Neural progenitor cell (in vitro differentiated cells): ENCODE results near the gene TSPOAP1. TPM values are rescaled to one million over a fixed set of nuclear protein-coding genes. Genes with fewer than 3 reads are reported as not detected.

ENCODE experiments used
- DNase-seq: peaks from one replicate; pipeline ENCODE4 v3.0.0-alpha.2; 2016; ENCODE audit warnings: low spot score
- H2AFZ ChIP-seq: fragments of 200-600 bp; sonication (generic); replicated peaks from 2 replicates; pipeline ENCODE4 v1.6.1; 2016; ENCODE audit warnings: antibody characterized with exemption
- H3F3A ChIP-seq: fragments of 200-600 bp; sonication (generic); 2 replicates; pipeline ENCODE4 v1.6.1; 2016; ENCODE audit warnings: antibody characterized with exemption, low read depth
- H3K27ac ChIP-seq: fragments of 200-600 bp; sonication (generic); 2 replicates; pipeline ENCODE4 v1.5.1; 2016; ENCODE audit warnings: mild to moderate bottlenecking
- H3K27me3 ChIP-seq: fragments of 200-600 bp; sonication (generic); 2 replicates; pipeline ENCODE4 v1.6.1; 2016; ENCODE audit warnings: mild to moderate bottlenecking, moderate library complexity
- H3K36me3 ChIP-seq: fragments of 200-600 bp; sonication (generic); 2 replicates; pipeline ENCODE4 v1.5.1; 2016
- H3K4me1 ChIP-seq: fragments of 200-600 bp; sonication (generic); 2 replicates; pipeline ENCODE4 v1.6.1; 2016; ENCODE audit warnings: mixed run types
- H3K4me2 ChIP-seq: fragments of 200-600 bp; sonication (generic); 2 replicates; pipeline ENCODE4 v1.6.1; 2016
- H3K4me3 ChIP-seq: fragments of 200-600 bp; sonication (generic); 2 replicates; pipeline ENCODE4 v1.5.1; 2016
- H3K79me2 ChIP-seq: fragments of 200-600 bp; sonication (generic); 2 replicates; pipeline ENCODE4 v1.6.1; 2016; ENCODE audit warnings: low read depth
- H3K9ac ChIP-seq: fragments of 200-600 bp; sonication (generic); 2 replicates; pipeline ENCODE4 v1.6.1; 2016
- H3K9me3 ChIP-seq: fragments of 200-600 bp; sonication (generic); 2 replicates; pipeline ENCODE4 v1.5.1; 2016; ENCODE audit warnings: low read depth
- H4K20me1 ChIP-seq: fragments of 200-600 bp; sonication (generic); 2 replicates; pipeline ENCODE4 v1.6.1; 2016; ENCODE audit warnings: low read depth
- H3K27ac Mint-ChIP-seq: 3 replicates; pipeline ENCODE4 v1.8.0; 2021; ENCODE audit warnings: mixed read lengths
- H3K27me3 Mint-ChIP-seq: 2 replicates; pipeline ENCODE4 v1.8.0; 2022; ENCODE audit warnings: low read depth, mild to moderate bottlenecking, inconsistent platforms, moderate library complexity, mixed read lengths; ENCODE audit not compliant: insufficient read depth
- H3K36me3 Mint-ChIP-seq: 3 replicates; pipeline ENCODE4 v1.8.0; 2021; ENCODE audit warnings: mixed read lengths
- H3K4me1 Mint-ChIP-seq: 3 replicates; pipeline ENCODE4 v1.8.0; 2021; ENCODE audit warnings: mixed read lengths
- H3K4me3 Mint-ChIP-seq: 3 replicates; pipeline ENCODE4 v1.8.0; 2021; ENCODE audit warnings: mild to moderate bottlenecking, moderate library complexity, mixed read lengths
- H3K9me3 Mint-ChIP-seq: 3 replicates; pipeline ENCODE4 v1.8.0; 2020; ENCODE audit warnings: mixed read lengths
- EZH2 ChIP-seq: fragments of 200-600 bp; sonication (generic); IDR thresholded peaks from 2 replicates; pipeline ENCODE4 v1.6.1; 2017; ENCODE audit warnings: antibody characterized with exemption, mild to moderate bottlenecking, moderate library complexity
- EZH2phosphoT487 ChIP-seq: fragments of 200-600 bp; sonication (generic); IDR thresholded peaks from 2 replicates; pipeline ENCODE4 v1.6.1; 2017; ENCODE audit warnings: antibody characterized with exemption
- total RNA-seq: library from RNA; depleted of rRNA; stranded (reverse); fragments of >200 nt; gene quantifications from 2 replicates; pipeline ENCODE4 v1.2.3, GENCODE V29; 2015; ENCODE audit warnings: low replicate concordance
- TF ChIP-seq, protein P1 (sequence below): fragments of 200-600 bp; sonication (generic); IDR thresholded peaks from 2 replicates; pipeline ENCODE4 v1.5.1; 2017; ENCODE audit warnings: antibody characterized with exemption, mild to moderate bottlenecking

The TSPOAP1 gene
- total RNA-seq, 1 donor from 2014 or later = 13.8 TPM

DNA sequence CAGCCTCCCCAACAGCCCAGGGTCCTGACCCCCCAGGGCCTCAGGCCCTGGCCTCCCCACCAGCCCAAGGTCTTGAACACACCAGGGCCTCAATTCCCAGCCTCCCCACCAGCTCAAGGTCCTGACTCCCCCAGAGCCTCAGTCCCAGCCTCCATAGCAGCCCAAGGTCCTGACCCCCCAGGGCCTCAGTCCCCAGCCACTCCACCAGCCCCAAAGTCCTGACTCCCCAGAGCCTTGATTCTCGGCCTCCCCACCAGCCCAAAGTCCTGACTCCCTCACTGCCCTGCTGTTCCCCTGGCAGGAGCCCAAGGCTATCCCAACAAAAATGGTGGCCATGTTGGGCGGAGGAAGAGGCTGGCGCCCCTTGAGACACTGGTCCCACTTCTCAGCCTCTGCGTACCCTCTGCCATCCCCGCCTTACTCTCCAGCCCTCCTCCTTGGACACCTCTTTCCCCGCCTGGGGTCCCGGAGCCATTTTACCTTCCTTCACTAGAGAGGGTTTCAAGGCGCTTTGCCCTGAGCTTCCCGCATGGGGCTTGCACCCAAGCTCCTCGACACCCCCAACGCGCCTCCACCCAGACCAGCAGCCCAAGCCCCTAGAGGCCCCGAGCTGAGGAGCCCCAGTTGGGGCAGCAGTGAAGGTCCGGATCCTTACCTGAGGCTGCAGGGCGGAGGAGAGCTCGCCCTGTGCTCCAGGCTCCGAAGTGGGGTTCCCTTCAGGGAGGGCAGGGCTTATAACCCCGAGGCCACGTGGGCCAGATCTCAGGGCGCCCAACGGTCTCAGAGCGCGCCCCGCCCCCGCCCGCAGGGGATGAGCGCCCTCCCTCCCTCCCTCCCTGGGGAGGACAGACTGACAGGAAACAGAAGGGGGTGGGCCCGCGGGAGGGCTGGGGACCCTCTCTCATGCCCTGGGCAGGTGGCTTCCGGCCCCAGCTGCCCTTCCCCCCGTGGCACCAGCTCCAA is 3.5 kb upstream of the TSPOAP1 start:
- Histone ChIP-seq H2AFZ (no peak overlapping the region), H3K4me1 (peaks cover 16% of the 10 kb centered on the region), H3K4me3 (no peak overlapping the region), H3F3A (peaks cover 8% of the 10 kb centered on the region), H3K9me3 (no peaks in the 10 kb centered on the region), H4K20me1 (no peaks in the 10 kb centered on the region), H3K9ac (no peak overlapping the region), H3K4me2 (no peak overlapping the region), H3K27ac (no peak overlapping the region), H3K36me3 (no peaks in the 10 kb centered on the region), H3K27me3 (no peaks in the 10 kb centered on the region), H3K79me2 (no peaks in the 10 kb centered on the region)
- peaks cover 2% of the 10 kb centered on the region for H3K9me3 Mint-ChIP-seq
- peaks cover 9% of the 10 kb centered on the region for H3K27me3 Mint-ChIP-seq
- no peak overlapping the region for H3K4me3 Mint-ChIP-seq
- peaks cover 43% of the 10 kb centered on the region for H3K4me1 Mint-ChIP-seq
- H3K27ac Mint-ChIP-seq = no peak overlapping the region
- H3K36me3 Mint-ChIP-seq = no peaks in the 10 kb centered on the region
- TF ChIP-seq EZH2 (no peak), EZH2phosphoT487 (no peak)
- TF ChIP-seq, protein P1, sequence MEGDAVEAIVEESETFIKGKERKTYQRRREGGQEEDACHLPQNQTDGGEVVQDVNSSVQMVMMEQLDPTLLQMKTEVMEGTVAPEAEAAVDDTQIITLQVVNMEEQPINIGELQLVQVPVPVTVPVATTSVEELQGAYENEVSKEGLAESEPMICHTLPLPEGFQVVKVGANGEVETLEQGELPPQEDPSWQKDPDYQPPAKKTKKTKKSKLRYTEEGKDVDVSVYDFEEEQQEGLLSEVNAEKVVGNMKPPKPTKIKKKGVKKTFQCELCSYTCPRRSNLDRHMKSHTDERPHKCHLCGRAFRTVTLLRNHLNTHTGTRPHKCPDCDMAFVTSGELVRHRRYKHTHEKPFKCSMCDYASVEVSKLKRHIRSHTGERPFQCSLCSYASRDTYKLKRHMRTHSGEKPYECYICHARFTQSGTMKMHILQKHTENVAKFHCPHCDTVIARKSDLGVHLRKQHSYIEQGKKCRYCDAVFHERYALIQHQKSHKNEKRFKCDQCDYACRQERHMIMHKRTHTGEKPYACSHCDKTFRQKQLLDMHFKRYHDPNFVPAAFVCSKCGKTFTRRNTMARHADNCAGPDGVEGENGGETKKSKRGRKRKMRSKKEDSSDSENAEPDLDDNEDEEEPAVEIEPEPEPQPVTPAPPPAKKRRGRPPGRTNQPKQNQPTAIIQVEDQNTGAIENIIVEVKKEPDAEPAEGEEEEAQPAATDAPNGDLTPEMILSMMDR = no peak
- DNase-seq = no peak

DNA sequence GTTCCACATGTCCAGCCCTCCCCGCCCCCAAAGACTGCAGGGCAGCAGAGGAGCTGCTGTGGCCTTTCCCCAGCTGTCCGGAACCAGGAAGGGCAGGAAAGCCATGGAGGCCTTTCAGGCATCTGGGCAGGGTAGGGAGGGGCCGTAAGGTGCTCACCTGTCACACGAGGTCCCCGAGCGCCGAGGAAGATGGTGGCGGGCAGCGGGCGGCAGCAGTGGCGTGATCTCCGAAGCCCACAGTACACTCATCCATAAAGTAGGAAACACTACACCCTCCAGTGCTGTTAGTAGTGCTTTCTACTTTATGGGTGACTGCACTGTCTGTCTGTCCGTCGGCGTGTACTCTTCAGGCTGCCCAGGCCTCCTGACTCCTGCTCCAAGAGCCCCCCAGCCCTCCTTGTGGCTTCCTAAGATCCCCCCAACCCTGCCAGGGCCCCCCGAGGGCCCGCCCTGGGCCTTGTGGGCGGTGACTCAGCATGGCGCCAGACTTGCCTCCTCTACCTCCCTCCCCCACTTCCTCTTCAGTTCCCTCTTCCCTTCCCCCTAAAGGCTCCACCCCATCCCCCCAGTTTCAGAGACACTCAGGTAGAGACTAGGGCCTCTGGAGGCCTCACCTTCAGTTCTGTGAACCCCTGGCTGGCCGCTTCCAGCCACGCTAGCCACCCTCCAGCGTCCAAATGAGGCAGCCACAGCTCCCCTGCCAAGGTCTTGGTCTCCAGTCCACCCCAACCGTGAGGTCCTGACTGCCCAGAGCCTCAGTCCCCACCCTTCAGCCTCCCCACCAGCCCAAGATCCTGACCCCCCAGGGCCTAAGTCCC is 2.6 kb upstream of the TSPOAP1 start:
- peaks cover 16% of the 10 kb centered on the region for H3K4me1 ChIP-seq
- H3K27me3 ChIP-seq = no peaks in the 10 kb centered on the region
- H3K27me3 Mint-ChIP-seq = peaks cover 10% of the 10 kb centered on the region
- H2AFZ ChIP-seq = no peak overlapping the region
- H3K4me2 ChIP-seq = no peak overlapping the region
- H3F3A ChIP-seq = peaks cover 8% of the 10 kb centered on the region
- no peaks in the 10 kb centered on the region for H4K20me1 ChIP-seq
- no peak overlapping the region for H3K27ac ChIP-seq
- peaks cover 42% of the 10 kb centered on the region for H3K4me1 Mint-ChIP-seq
- H3K9me3 ChIP-seq = no peaks in the 10 kb centered on the region
- no peaks in the 10 kb centered on the region for H3K79me2 ChIP-seq
- H3K9me3 Mint-ChIP-seq = no peaks in the 10 kb centered on the region
- no peak overlapping the region for H3K4me3 ChIP-seq
- no peak for DNase-seq
- H3K4me3 Mint-ChIP-seq = no peak overlapping the region
- no peaks in the 10 kb centered on the region for H3K36me3 ChIP-seq
- H3K27ac Mint-ChIP-seq = no peak overlapping the region
- TF ChIP-seq EZH2phosphoT487 = no peak
- TF ChIP-seq, protein P1 = no peak
- TF ChIP-seq EZH2 = no peak
- no peaks in the 10 kb centered on the region for H3K36me3 Mint-ChIP-seq
- no peak overlapping the region for H3K9ac ChIP-seq

DNA sequence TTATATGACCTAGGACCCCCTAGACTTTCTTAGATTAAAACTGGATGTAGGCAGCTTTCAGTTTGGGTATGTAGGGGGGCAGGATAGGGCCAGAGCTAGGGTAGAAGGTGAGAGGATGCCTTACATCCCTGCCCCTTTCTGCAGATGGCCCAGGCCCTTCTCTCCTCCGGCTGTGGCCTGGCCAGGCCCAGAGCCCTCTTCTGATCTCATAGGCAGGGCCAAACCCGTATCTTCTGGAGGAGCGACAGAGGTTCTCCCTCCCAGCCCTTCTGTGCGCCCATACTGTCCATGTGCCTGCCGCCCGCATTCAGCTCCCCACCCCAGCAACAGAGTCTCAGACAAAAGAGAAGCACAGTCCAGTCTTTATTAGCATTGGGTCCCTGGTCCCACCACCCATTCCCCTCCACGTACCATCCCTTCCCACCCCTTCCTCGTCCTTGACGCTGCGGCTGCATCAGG is 2.0 kb upstream of the TSPOAP1 start:
- Histone ChIP-seq H3K79me2 (no peaks in the 10 kb centered on the region), H3F3A (peaks cover 11% of the 10 kb centered on the region), H2AFZ (no peak overlapping the region), H3K4me3 (no peak overlapping the region), H3K4me1 (peaks cover 20% of the 10 kb centered on the region), H4K20me1 (no peaks in the 10 kb centered on the region), H3K27ac (no peak overlapping the region), H3K9me3 (no peaks in the 10 kb centered on the region), H3K36me3 (no peaks in the 10 kb centered on the region), H3K27me3 (no peaks in the 10 kb centered on the region), H3K4me2 (no peak overlapping the region), H3K9ac (no peak overlapping the region)
- H3K27ac Mint-ChIP-seq = no peak overlapping the region
- TF ChIP-seq EZH2phosphoT487 (no peak), EZH2 (no peak)
- TF ChIP-seq, protein P1 = no peak
- DNase-seq = no peak
- H3K27me3 Mint-ChIP-seq = peaks cover 6% of the 10 kb centered on the region
- H3K9me3 Mint-ChIP-seq = no peaks in the 10 kb centered on the region
- H3K36me3 Mint-ChIP-seq = no peaks in the 10 kb centered on the region
- H3K4me1 Mint-ChIP-seq = peaks cover 48% of the 10 kb centered on the region
- no peak overlapping the region for H3K4me3 Mint-ChIP-seq
